Body of pancreas (tissue), 4 donors: ENCODE measurements around the gene TMEM250. TPM values are rescaled to one million over a fixed set of nuclear protein-coding genes. Genes with fewer than 3 reads are reported as not detected.

Source experiments
- ATAC-seq: fragments of 150-250 bp; one replicate; pipeline ENCODE4 v1.9.1; 2016
- DNase-seq, 4 donors: peaks; one replicate each; pipeline ENCODE4 v3.0.0-alpha.2; 2019
- H3K27ac ChIP-seq, 4 donors: fragments of 200-600 bp; sonication (generic); 1 replicate in 3 of 4; 2 replicates in 1 of 4; pipeline versions ENCODE4 v1.5.1 to v1.6.1; 2016 to 2019; ENCODE audit warnings: mild to moderate bottlenecking in 1 of 4, mixed read lengths in 1 of 4, moderate library complexity in 1 of 4
- H3K27me3 ChIP-seq, 2 donors: fragments of 200-600 bp; sonication (generic); one replicate each; pipeline ENCODE4 v1.6.0; 2016; ENCODE audit warnings: mild to moderate bottlenecking in 1 of 2
- H3K36me3 ChIP-seq, 2 donors: fragments of 200-600 bp; sonication (generic); replicated peaks in 1 of 2; 2 replicates each; pipeline ENCODE4 v1.5.1; 2016; ENCODE audit warnings: low read depth in 2 of 2; ENCODE audit not compliant: insufficient read depth in 1 of 2
- H3K4me1 ChIP-seq: fragments of 200-600 bp; sonication (generic); one replicate; pipeline ENCODE4 v1.6.0; 2016
- H3K4me3 ChIP-seq, 2 donors: fragments of 200-600 bp; sonication (generic); 1 replicate in 1 of 2; 2 replicates in 1 of 2; pipeline ENCODE4 v1.5.1; 2016 to 2019
- H3K9me3 ChIP-seq, 3 donors: fragments of 200-600 bp; sonication (generic); 1 replicate in 2 of 3; 2 replicates in 1 of 3; pipeline ENCODE4 v1.5.1; 2016
- POLR2A ChIP-seq, 3 donors: fragments of 450-650 bp; IDR thresholded peaks; one replicate each; pipeline ENCODE4 v1.6.1; 2016; ENCODE audit warnings: antibody characterized with exemption in 3 of 3, mild to moderate bottlenecking in 2 of 3
- WGBS, 2 donors: methylation state at CpG; one replicate each; pipeline ENCODE4 v1.1.5; 2017; 5-methylcytosine and 5-hydroxymethylcytosine counted together
- intact Hi-C: fragments of 100-400 bp; cut with DNase I; formaldehyde crosslinking; loops from one replicate; pipeline ENCODE4 v1.15.1; 2023
- total RNA-seq, 2 donors: library from RNA; depleted of rRNA; stranded (reverse); fragments of >200 nt; gene quantifications; one replicate each; pipeline ENCODE4 v1.1.0, GENCODE V29; 2016
- TF ChIP-seq, protein P1 (sequence below), 7 experiments: fragments of 450-650 bp in 4 of 7; fragments of 200-600 bp in 3 of 7; sonication (generic) in 3 of 7; IDR thresholded peaks; one replicate each; pipeline ENCODE4 v1.5.1; 2016 to 2019; ENCODE audit warnings: antibody characterized with exemption in 7 of 7

The TMEM250 gene
- total RNA-seq, 2 donors from 2014 or later, result 21.3 to 47.1 TPM

DNA sequence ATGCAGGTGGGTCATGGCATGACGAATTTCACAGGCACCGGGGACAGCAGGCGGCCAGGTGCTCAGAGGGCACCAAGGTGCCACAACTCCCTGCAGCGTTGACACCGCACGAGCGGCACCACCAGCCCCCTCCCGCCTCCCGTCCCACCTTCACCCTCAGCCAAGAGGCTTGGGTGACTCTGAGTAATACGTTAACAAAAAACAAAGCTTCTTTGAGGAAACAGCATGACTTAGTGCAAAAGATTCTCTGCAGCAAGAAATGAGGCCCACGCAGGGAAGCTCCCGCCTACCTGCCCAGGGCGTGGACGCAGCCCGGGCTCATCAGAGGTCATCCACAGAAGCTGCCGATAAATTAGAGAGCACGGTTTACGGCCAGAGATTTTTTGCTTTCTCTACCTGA, 4.1 kb downstream of the TMEM250 start:
- Histone ChIP-seq H3K9me3 (no peaks in the 10 kb centered on the region), H3K27ac (no peak overlapping the region), H3K36me3 (peaks cover 0 to 7% of the 10 kb centered on the region in 2 donors), H3K27me3 (no peaks in the 10 kb centered on the region), H3K4me1 (peaks cover 30% of the 10 kb centered on the region), H3K4me3 (no peak overlapping the region)
- WGBS, 2 donors, result 95 to 96% methylated on average over 17 to 18 of the region's 18 CpGs
- TF ChIP-seq, protein P1, sequence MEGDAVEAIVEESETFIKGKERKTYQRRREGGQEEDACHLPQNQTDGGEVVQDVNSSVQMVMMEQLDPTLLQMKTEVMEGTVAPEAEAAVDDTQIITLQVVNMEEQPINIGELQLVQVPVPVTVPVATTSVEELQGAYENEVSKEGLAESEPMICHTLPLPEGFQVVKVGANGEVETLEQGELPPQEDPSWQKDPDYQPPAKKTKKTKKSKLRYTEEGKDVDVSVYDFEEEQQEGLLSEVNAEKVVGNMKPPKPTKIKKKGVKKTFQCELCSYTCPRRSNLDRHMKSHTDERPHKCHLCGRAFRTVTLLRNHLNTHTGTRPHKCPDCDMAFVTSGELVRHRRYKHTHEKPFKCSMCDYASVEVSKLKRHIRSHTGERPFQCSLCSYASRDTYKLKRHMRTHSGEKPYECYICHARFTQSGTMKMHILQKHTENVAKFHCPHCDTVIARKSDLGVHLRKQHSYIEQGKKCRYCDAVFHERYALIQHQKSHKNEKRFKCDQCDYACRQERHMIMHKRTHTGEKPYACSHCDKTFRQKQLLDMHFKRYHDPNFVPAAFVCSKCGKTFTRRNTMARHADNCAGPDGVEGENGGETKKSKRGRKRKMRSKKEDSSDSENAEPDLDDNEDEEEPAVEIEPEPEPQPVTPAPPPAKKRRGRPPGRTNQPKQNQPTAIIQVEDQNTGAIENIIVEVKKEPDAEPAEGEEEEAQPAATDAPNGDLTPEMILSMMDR (IDR thresholded peaks at IDR 0.05), result no peak
- TF ChIP-seq POLR2A (IDR thresholded peaks at IDR 0.05), result no peak
- no peak for ATAC-seq
- DNase-seq, result no peak
- intact Hi-C loops, result no loop called here

DNA sequence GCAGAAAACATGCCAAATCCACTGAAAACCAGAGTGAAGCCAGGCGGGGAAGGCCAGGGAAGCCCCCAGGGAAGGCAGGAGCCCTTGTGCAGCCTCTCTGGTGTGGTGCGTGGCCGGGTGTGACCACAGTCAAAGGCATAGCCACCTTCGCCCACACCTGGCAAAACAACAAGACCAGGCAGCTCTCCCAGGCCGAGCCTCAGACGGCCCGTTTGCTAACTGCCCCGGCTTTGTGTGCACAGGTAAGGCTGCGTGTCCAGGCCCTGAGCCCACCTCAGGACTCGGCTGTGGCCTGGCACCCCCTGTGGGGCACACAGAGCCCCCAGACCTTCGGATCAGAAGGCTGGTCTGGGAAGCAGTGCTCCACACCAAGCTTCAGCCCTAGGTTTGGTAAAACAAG, 6.1 kb downstream of the TMEM250 start:
- intact Hi-C loops, result no loop called here
- H3K4me1 ChIP-seq, result peaks cover 41% of the 10 kb centered on the region

DNA sequence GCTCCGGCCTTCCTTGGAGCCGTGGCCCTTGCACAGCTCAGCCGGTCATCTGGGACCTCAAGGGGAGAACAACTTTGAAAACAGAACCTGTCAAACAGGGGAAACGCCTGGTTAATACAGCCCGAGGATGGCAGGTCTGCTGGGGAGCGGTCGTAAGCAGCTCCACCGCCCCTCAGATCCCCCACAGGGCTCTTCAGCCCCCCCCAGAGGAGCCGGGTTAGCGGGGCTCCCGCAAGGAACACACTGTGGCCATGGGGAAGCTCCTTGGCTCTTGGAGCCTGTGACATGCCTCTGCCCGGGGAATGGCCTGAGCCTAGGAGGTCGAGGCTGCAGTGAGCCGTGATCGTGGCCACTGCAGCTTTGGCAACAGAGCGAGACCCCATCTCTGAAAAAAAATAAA, 6.8 kb downstream of the TMEM250 start:
- H3K4me3 ChIP-seq, result no peak overlapping the region
- no peak overlapping the region for H3K27ac ChIP-seq
- H3K4me1 ChIP-seq, result peaks cover 39% of the 10 kb centered on the region
- no peak for DNase-seq
- H3K36me3 ChIP-seq, result peaks cover 0 to 7% of the 10 kb centered on the region in 2 donors
- ATAC-seq, result no peak
- 72 to 77% methylated on average over 8 to 16 of the region's 16 CpGs for WGBS, 2 donors
- no peaks in the 10 kb centered on the region for H3K9me3 ChIP-seq
- intact Hi-C loops, result no loop called here
- TF ChIP-seq, protein P1 (IDR thresholded peaks at IDR 0.05), result no peak
- no peak for TF ChIP-seq POLR2A (IDR thresholded peaks at IDR 0.05)
- H3K27me3 ChIP-seq, result no peaks in the 10 kb centered on the region

More for the DNA sequence above, 6.1 kb downstream of the TMEM250 start:
- TF ChIP-seq POLR2A (IDR thresholded peaks at IDR 0.05), result no peak
- TF ChIP-seq, protein P1 (IDR thresholded peaks at IDR 0.05), result no peak
- Histone ChIP-seq H3K9me3 (no peaks in the 10 kb centered on the region), H3K27me3 (no peaks in the 10 kb centered on the region), H3K27ac (no peak overlapping the region), H3K4me3 (no peak overlapping the region), H3K36me3 (peaks cover 0 to 7% of the 10 kb centered on the region in 2 donors)
- WGBS, 2 donors, result 77 to 91% methylated on average over 4 to 11 of the region's 11 CpGs
- no peak for DNase-seq
- ATAC-seq, result no peak

DNA sequence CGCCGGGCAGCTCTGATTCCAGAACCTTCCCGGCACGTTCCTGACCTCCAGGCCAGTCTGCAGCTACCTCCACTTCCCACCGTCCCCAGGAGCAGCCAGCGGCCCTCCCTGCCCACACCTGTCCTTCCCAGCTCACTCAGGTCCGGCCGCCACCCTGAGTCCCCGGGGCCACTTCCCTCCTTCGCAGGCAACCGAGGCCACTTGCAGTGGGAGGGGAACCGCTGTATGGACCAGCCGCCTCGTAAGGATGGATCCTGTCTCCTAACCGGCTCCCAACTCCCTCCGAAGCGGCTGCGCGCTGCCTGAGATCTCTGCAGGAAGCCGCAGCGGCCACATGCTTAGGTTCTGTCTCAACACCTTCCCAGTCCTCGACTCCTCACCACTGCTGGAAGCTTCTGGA, 7.5 kb downstream of the TMEM250 start:
- no peaks in the 10 kb centered on the region for H3K27me3 ChIP-seq
- WGBS, 2 donors, result 89 to 94% methylated on average over 20 to 22 of the region's 22 CpGs
- H3K4me3 ChIP-seq, result no peak overlapping the region
- intact Hi-C loops, result no loop called here
- no peak for TF ChIP-seq POLR2A (IDR thresholded peaks at IDR 0.05)
- TF ChIP-seq, protein P1 (IDR thresholded peaks at IDR 0.05), result no peak
- peaks cover 0 to 5% of the 10 kb centered on the region in 2 donors for H3K36me3 ChIP-seq
- peaks cover 39% of the 10 kb centered on the region for H3K4me1 ChIP-seq
- H3K27ac ChIP-seq, result no peak overlapping the region
- H3K9me3 ChIP-seq, result no peaks in the 10 kb centered on the region
- no peak for DNase-seq
- no peak for ATAC-seq
